Thyroid gland (tissue), 4 donors: ENCODE measurements around the gene ID3.

Experiments used
- CTCF ChIP-seq, 6 experiments: fragments of 200-600 bp in 3 of 6; fragments of 450-650 bp in 3 of 6; sonication (generic) in 3 of 6; IDR thresholded peaks; one replicate each; pipeline ENCODE4 v1.5.1; 2016 to 2019; ENCODE audit warnings: antibody characterized with exemption in 6 of 6, mild to moderate bottlenecking in 2 of 6, inconsistent platforms in 1 of 6, moderate library complexity in 1 of 6
- POLR2A ChIP-seq, 2 donors: fragments of 450-650 bp; IDR thresholded peaks; one replicate each; pipeline ENCODE4 v1.6.1; 2017; ENCODE audit warnings: antibody characterized with exemption in 2 of 2, mild to moderate bottlenecking in 2 of 2, moderate library complexity in 1 of 2

GRCh38 chr1:23599125-23599524 is 39.8 kb upstream of the ID3 start:
- TF ChIP-seq CTCF (IDR thresholded peaks at IDR 0.05) (no peak), POLR2A (IDR thresholded peaks at IDR 0.05) (no peak)
